Mucosa of descending colon (tissue), 3 donors: Measurements from ENCODE around the gene TMPRSS4. TPM values are rescaled to one million over a fixed set of nuclear protein-coding genes. Genes with fewer than 3 reads are reported as not detected.

Source experiments
- ATAC-seq: fragments of 200-7000 bp; cut with Tn5 transposase; one replicate; pipeline ENCODE4 v1.9.1; 2020; ENCODE audit warnings: mild to moderate bottlenecking, moderate library complexity
- DNase-seq, 3 donors: peaks; one replicate each; pipeline ENCODE4 v3.0.0-alpha.2; 2020
- H3K36me3 ChIP-seq: fragments of 200-600 bp; one replicate; pipeline ENCODE4 v1.8.0; 2021; ENCODE audit warnings: low read depth, mild to moderate bottlenecking
- H3K4me1 ChIP-seq: fragments of 200-600 bp; one replicate; pipeline ENCODE4 v1.8.0; 2021; ENCODE audit warnings: low read depth, mild to moderate bottlenecking
- H3K4me3 ChIP-seq: fragments of 200-600 bp; one replicate; pipeline ENCODE4 v1.8.0; 2021; ENCODE audit warnings: mild to moderate bottlenecking
- H3K9me3 ChIP-seq: fragments of 200-600 bp; one replicate; pipeline ENCODE4 v1.8.0; 2021; ENCODE audit warnings: mild to moderate bottlenecking
- CTCF ChIP-seq: fragments of 200-600 bp; IDR thresholded peaks from one replicate; pipeline ENCODE4 v1.8.0; 2022; ENCODE audit warnings: antibody characterized with exemption, mild to moderate bottlenecking
- intact Hi-C, 2 donors: fragments of 100-400 bp; cut with DNase I in 1 of 2; cut with micrococcal nuclease in 1 of 2; formaldehyde crosslinking; loops; one replicate each; pipeline versions ENCODE4 v1.11.0 to v1.11.1; 2022; cut with DNase I, micrococcal nuclease
- total RNA-seq, 3 donors: library from RNA; stranded (reverse); fragmentation: NEBNext Ultra II Directional in 2 of 3; extraction: Animal tissue kit (Norgen Biotek cat#: 25700) in 2 of 3; gene quantifications; one replicate each; pipeline versions ENCODE4 v1.2.1 to v1.2.4, GENCODE V29; 2021 to 2023
- donor health status: DM: no; HTN: no; CAD: no; lungs with moderate emphysema.
- donor health status: DM: no; HTN: no; CAD: no.
- donor health status: DM: no; HTN: yes; CAD: no.

Gene TMPRSS4
- total RNA-seq, 3 donors from 2014 or later = 159 to 648 (median 243) TPM

- TF ChIP-seq CTCF = no peak
- no peak for DNase-seq
- H3K4me3 ChIP-seq = no peak overlapping the region
- no peaks in the 10 kb centered on the region for H3K9me3 ChIP-seq
- H3K4me1 ChIP-seq = no peaks in the 10 kb centered on the region
- ATAC-seq = no peak
- intact Hi-C loops = no loop called here
- no peaks in the 10 kb centered on the region for H3K36me3 ChIP-seq
Measured at GRCh38 chr11:118106789-118107335, 30.0 kb downstream of the TMPRSS4 start.

GRCh38 chr11:118108513-118108912 lies 31.6 kb downstream of the TMPRSS4 start:
- TF ChIP-seq CTCF = no peak
- H3K4me3 ChIP-seq = no peak overlapping the region
- H3K9me3 ChIP-seq = no peaks in the 10 kb centered on the region
- no peaks in the 10 kb centered on the region for H3K36me3 ChIP-seq
- intact Hi-C loops = no loop called here
- DNase-seq (no peak), ATAC-seq (no peak)
- no peaks in the 10 kb centered on the region for H3K4me1 ChIP-seq

GRCh38 chr11:118109231-118109630 lies 32.4 kb downstream of the TMPRSS4 start:
- Histone ChIP-seq H3K36me3 (no peaks in the 10 kb centered on the region), H3K4me1 (no peaks in the 10 kb centered on the region), H3K9me3 (no peaks in the 10 kb centered on the region), H3K4me3 (no peak overlapping the region)
- intact Hi-C loops = no loop called here
- no peak for TF ChIP-seq CTCF
- DNase-seq (no peak), ATAC-seq (no peak)

- TF ChIP-seq CTCF = no peak
- intact Hi-C loops = no loop called here
- DNase-seq = peak in 2 of 3 donors; percentile 52 to 61
- Histone ChIP-seq H3K4me1 (no peaks in the 10 kb centered on the region), H3K4me3 (no peak overlapping the region), H3K9me3 (no peaks in the 10 kb centered on the region), H3K36me3 (no peaks in the 10 kb centered on the region)
- peak; percentile 89 for ATAC-seq
Measured at GRCh38 chr11:118111019-118111743, 34.3 kb downstream of the TMPRSS4 start.

- intact Hi-C loops = no loop called here
- TF ChIP-seq CTCF = no peak
- ATAC-seq (no peak), DNase-seq (no peak)
- H3K9me3 ChIP-seq = no peaks in the 10 kb centered on the region
- H3K36me3 ChIP-seq = no peaks in the 10 kb centered on the region
- no peaks in the 10 kb centered on the region for H3K4me1 ChIP-seq
- no peak overlapping the region for H3K4me3 ChIP-seq
Measured at GRCh38 chr11:118111744-118112035, 34.8 kb downstream of the TMPRSS4 start.
